Large intestine (tissue), 3 donors: Measurements from ENCODE around the gene ZBTB46. TPM values are rescaled to one million over a fixed set of nuclear protein-coding genes. Genes with fewer than 3 reads are reported as not detected.
"Not testable (repeated sequence)": the region's sequence is repeated elsewhere in the genome, so short reads cannot be mapped to it uniquely, and the experiment has no call there.

Source experiments
- DNase-seq, 2 donors: peaks; one replicate each; pipeline versions ENCODE4 v3.0.0 to v3.0.0-alpha.2; 2013
- H3K27ac ChIP-seq: one replicate; pipeline ENCODE4 v1.5.1; 2013; ENCODE audit warnings: low read length
- H3K27me3 ChIP-seq: 2 replicates; pipeline ENCODE4 v1.6.1; 2013; ENCODE audit warnings: low read length; ENCODE audit not compliant: control insufficient read depth, insufficient read depth
- H3K36me3 ChIP-seq: 2 replicates; pipeline ENCODE4 v1.6.1; 2013; ENCODE audit warnings: low read length; ENCODE audit not compliant: control insufficient read depth, insufficient read depth
- H3K4me1 ChIP-seq: one replicate; pipeline ENCODE4 v1.6.1; 2013; ENCODE audit warnings: low read length; ENCODE audit not compliant: control insufficient read depth, insufficient read depth
- H3K4me3 ChIP-seq: one replicate; pipeline ENCODE4 v1.5.1; 2013; ENCODE audit warnings: low read length
- H3K9me3 ChIP-seq: one replicate; pipeline ENCODE4 v1.6.1; 2013; ENCODE audit warnings: mild to moderate bottlenecking, low read depth, low read length, moderate library complexity; ENCODE audit not compliant: control insufficient read depth
- WGBS: methylation state at CpG from one replicate; pipeline ENCODE4 v1.1.5; 2013; ENCODE audit warnings: low lambda C conversion rate; ENCODE audit not compliant: insufficient coverage; 5-methylcytosine and 5-hydroxymethylcytosine counted together
- polyA plus RNA-seq: library from polyadenylated mRNA; unstranded; fragments of 120-200 nt; gene quantifications from one replicate; pipeline ENCODE4 v1.2.1, GENCODE V29; 2013

Gene ZBTB46
- polyA plus RNA-seq, 1 donor, result 4.1 TPM

DNA sequence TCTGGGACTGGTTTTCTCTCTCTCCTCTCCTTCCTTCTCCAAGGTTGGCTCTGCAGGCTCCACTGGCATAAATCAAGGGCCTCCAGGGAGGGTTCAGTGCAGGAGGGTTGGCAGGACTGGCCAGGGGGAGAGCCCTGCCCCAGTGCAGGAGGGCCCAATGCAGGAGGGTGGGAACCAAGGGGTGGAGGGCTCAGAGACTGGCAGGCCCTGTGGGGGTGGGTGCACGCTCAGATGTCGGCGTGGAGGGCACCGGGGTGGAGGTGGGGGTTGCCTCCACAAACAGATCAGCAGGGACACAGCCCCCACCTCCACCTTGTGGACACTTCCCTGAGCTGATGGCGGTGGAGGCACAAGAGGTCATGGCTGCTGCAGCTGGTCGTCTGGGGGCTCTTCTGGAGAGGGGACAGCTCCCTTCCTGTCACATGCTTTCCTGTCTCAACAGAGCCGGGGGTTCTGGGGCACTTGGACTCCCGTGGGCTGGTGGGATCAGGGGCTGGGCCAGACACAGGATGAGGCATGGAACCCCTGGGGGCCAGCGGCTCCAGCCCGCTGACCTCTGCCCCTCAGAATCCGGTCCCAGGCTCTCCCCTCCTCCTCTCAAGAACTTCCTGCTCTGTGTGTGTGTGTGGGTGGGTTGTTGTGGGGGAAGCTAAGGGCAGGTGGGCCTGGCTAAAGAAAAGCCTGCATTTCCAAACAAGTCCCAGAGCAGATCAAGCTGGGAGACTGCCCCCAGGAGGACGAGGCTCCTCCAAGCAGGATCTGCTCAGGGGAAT lies 27.5 kb upstream of the ZBTB46 start:
- Histone ChIP-seq H3K36me3 (peaks cover 5% of the 10 kb centered on the region), H3K4me3 (no peak overlapping the region), H3K27me3 (peaks cover 43% of the 10 kb centered on the region), H3K9me3 (peaks cover 12% of the 10 kb centered on the region), H3K27ac (peak overlapping the region; percentile 68), H3K4me1 (peaks cover 53% of the 10 kb centered on the region)
- no CpG with 5 or more reads among the region's 12 CpGs for WGBS
- DNase-seq, result peak; percentile 37 to 54

- H3K9me3 ChIP-seq, result peaks cover 12% of the 10 kb centered on the region
- peaks cover 47% of the 10 kb centered on the region for H3K4me1 ChIP-seq
- no peak overlapping the region for H3K4me3 ChIP-seq
- no CpG with 5 or more reads among the region's 14 CpGs for WGBS
- peaks cover 5% of the 10 kb centered on the region for H3K36me3 ChIP-seq
- H3K27ac ChIP-seq, result peak overlapping the region; percentile 68
- peaks cover 46% of the 10 kb centered on the region for H3K27me3 ChIP-seq
- DNase-seq, result peak; percentile 43
These were observed 26.8 kb upstream of the ZBTB46 start for GRCh38 chr20:63857764-63858392.

- Histone ChIP-seq H3K9me3 (peaks cover 5% of the 10 kb centered on the region), H3K27ac (no peak overlapping the region), H3K27me3 (peaks cover 50% of the 10 kb centered on the region), H3K4me1 (peaks cover 47% of the 10 kb centered on the region), H3K4me3 (no peak overlapping the region), H3K36me3 (no peaks in the 10 kb centered on the region)
- no peak for DNase-seq
- WGBS, result no CpG with 5 or more reads among the region's 22 CpGs
These were observed 25.0 kb upstream of the ZBTB46 start for GRCh38 chr20:63856098-63856511.

- DNase-seq, result no peak
- no CpG with 5 or more reads among the region's 36 CpGs for WGBS
- Histone ChIP-seq H3K4me1 (peaks cover 47% of the 10 kb centered on the region), H3K36me3 (no peaks in the 10 kb centered on the region), H3K4me3 (no peak overlapping the region), H3K27ac (no peak overlapping the region), H3K9me3 (peaks cover 5% of the 10 kb centered on the region), H3K27me3 (peaks cover 51% of the 10 kb centered on the region)
These were observed 24.5 kb upstream of the ZBTB46 start for GRCh38 chr20:63855363-63856097.

DNA sequence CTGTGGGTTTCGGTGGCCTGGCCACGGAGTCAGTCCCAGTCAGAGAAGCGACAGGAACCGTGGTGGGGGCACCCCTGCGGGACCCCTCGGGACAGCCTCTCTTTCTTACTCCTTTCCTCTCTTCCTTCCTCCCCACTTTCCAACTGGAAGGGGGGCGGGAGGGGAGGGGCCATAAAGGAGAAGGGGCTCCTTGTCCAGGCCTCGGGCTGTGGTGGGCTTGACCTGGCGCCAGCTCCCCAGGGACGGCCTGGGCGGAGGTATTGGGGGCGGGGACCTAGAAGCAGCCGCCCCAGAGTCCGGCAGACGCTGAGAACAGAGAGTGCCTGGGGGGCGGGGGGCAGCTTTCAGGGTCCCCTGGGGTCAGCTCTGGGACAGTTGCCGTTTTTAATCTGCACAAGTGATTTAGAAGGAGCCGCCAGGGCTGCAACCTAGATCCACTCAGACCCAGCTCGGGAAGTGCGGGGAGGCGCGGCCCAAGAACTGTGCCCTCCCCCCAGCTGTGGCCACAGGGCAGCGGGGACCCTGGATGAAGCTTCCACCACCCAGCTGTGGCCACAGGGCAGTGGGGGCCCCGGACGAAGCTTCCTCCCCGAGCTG lies 23.8 kb upstream of the ZBTB46 start:
- no CpG with 5 or more reads among the region's 26 CpGs for WGBS

GRCh38 chr20:63854069-63854765 lies 23.2 kb upstream of the ZBTB46 start:
- peaks cover 51% of the 10 kb centered on the region for H3K27me3 ChIP-seq
- peaks cover 43% of the 10 kb centered on the region for H3K4me1 ChIP-seq
- H3K9me3 ChIP-seq, result peaks cover 5% of the 10 kb centered on the region
- H3K36me3 ChIP-seq, result no peaks in the 10 kb centered on the region
- WGBS, result no CpG with 5 or more reads among the region's 17 CpGs
- H3K27ac ChIP-seq, result peak overlapping the region; percentile 33
- H3K4me3 ChIP-seq, result no peak overlapping the region
- no peak for DNase-seq

More for the DNA sequence above, 23.8 kb upstream of the ZBTB46 start:
- no peak overlapping the region for H3K4me3 ChIP-seq
- H3K27me3 ChIP-seq, result peaks cover 51% of the 10 kb centered on the region
- DNase-seq, result no peak
- H3K36me3 ChIP-seq, result no peaks in the 10 kb centered on the region
- H3K4me1 ChIP-seq, result peaks cover 47% of the 10 kb centered on the region
- H3K27ac ChIP-seq, result no peak overlapping the region
- H3K9me3 ChIP-seq, result peaks cover 5% of the 10 kb centered on the region

DNA sequence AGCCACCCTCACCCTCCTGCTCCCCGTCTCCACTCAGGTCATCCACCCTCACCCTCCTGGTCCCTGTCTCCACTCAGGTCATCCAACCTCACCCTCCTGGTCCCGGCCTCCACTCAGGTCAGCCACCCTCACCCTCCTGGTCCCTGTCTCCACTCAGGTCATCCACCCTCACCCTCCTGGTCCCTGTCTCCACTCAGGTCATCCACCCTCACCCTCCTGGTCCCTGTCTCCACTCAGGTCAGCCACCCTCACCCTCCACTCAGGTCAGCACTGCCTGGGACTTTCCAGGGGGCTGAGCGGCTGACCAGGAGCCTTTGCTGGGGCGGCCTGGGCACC lies 22.6 kb upstream of the ZBTB46 start:
- not testable (repeated sequence) for H3K4me3 ChIP-seq, DNase-seq, H3K36me3 ChIP-seq, H3K9me3 ChIP-seq
- Histone ChIP-seq H3K4me1 (peaks cover 38% of the 10 kb centered on the region), H3K27me3 (peaks cover 51% of the 10 kb centered on the region), H3K27ac (peak overlapping the region; percentile 29)
- no CpG with 5 or more reads among the region's 4 CpGs for WGBS

DNA sequence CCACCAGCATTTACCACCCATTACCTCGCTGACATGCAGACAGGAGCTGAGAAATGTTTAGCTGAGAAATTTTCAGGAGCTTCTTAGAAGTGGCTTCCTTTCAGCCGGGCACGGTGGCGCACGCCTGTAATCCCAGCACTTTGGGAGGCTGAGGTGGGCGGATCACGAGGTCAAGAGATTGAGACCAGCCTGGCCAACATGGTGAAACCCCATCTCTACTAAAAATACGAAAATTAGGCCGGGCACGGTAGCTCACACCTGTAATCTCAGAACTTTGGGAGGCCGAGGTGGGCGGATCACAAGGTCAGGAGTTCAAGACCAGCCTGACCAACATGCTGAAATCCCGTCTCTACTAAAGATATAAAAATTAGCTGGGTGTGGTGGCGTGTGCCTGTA lies 20.5 kb upstream of the ZBTB46 start:
- not testable (repeated sequence) for H3K27ac ChIP-seq, H3K4me3 ChIP-seq, H3K9me3 ChIP-seq, DNase-seq, H3K36me3 ChIP-seq
- no CpG with 5 or more reads among the region's 14 CpGs for WGBS
- peaks cover 26% of the 10 kb centered on the region for H3K4me1 ChIP-seq
- peaks cover 55% of the 10 kb centered on the region for H3K27me3 ChIP-seq

- Histone ChIP-seq H3K9me3 (peaks cover 5% of the 10 kb centered on the region), H3K36me3 (no peaks in the 10 kb centered on the region), H3K4me3 (no peak overlapping the region), H3K4me1 (peaks cover 28% of the 10 kb centered on the region), H3K27ac (no peak overlapping the region), H3K27me3 (peaks cover 56% of the 10 kb centered on the region)
- no peak for DNase-seq
- WGBS, result no CpG with 5 or more reads among the region's 27 CpGs
These were observed 19.9 kb upstream of the ZBTB46 start for GRCh38 chr20:63850689-63851547.
